Measurements from ENCODE around the gene PSKH1.

Gene PSKH1

GRCh38 chr16:67939507-67940445 is 46.7 kb downstream of the PSKH1 start:
- no peak for TF ChIP-seq CTCF (IDR thresholded peaks at IDR 0.05)
- H3K36me3 Mint-ChIP-seq (ENCODE audit: low read depth): no peaks in the 10 kb centered on the region
- H3K9me3 Mint-ChIP-seq: no peaks in the 10 kb centered on the region
- no peak overlapping the region for H3K4me3 Mint-ChIP-seq
- DNase-seq: no peak
- H3K27ac Mint-ChIP-seq: no peak overlapping the region
- peaks cover 3% of the 10 kb centered on the region for H3K27me3 Mint-ChIP-seq (ENCODE audit: low read depth, poor library complexity)
- H3K4me1 Mint-ChIP-seq: peaks cover 28% of the 10 kb centered on the region

DNA sequence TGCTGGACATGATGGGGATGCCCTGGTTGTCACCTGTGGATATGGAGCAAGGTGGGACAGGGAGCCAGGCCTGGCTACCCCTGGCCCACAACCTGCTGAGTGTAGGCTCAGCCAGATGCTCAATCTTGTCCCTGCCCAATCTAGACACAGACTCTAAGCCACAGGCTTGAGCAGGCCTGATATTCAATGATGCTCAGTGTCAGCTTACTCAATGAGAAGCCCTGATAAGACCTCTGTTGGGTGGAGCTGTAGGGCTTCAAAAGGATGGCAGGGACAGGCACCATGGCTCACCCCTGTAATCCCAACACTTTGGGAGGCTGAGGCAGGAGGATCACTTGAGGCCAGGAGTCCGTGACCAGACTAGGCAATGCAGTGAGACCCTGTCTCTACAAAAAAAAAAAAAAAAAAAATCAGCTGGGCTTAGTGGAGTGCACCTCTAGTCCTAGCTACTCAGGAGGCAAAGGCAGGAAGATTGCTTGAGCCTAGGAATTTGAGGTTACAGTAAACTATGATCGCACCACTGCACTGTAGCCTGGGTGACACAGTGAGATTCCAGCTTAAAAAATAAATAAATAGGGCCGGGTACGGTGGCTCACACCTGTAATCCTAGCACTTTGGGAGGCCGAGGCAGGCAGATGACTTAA is 47.5 kb downstream of the PSKH1 start:
- H3K27ac Mint-ChIP-seq: peak overlapping the region; percentile 29
- DNase-seq: no peak
- no peak overlapping the region for H3K4me3 Mint-ChIP-seq
- H3K27me3 Mint-ChIP-seq (ENCODE audit: low read depth, poor library complexity): no peaks in the 10 kb centered on the region
- H3K36me3 Mint-ChIP-seq (ENCODE audit: low read depth): no peaks in the 10 kb centered on the region
- no peak for TF ChIP-seq CTCF (IDR thresholded peaks at IDR 0.05)
- H3K9me3 Mint-ChIP-seq: no peaks in the 10 kb centered on the region
- peaks cover 21% of the 10 kb centered on the region for H3K4me1 Mint-ChIP-seq

- no peak overlapping the region for H3K27ac Mint-ChIP-seq
- no peaks in the 10 kb centered on the region for H3K9me3 Mint-ChIP-seq
- DNase-seq: no peak
- no peak overlapping the region for H3K4me3 Mint-ChIP-seq
- no peaks in the 10 kb centered on the region for H3K27me3 Mint-ChIP-seq (ENCODE audit: low read depth, poor library complexity)
- no peak for TF ChIP-seq CTCF (IDR thresholded peaks at IDR 0.05)
- H3K4me1 Mint-ChIP-seq: peaks cover 20% of the 10 kb centered on the region
- H3K36me3 Mint-ChIP-seq (ENCODE audit: low read depth): no peaks in the 10 kb centered on the region
Measured at GRCh38 chr16:67941469-67942199, 48.6 kb downstream of the PSKH1 start.

- no peaks in the 10 kb centered on the region for H3K36me3 Mint-ChIP-seq (ENCODE audit: low read depth)
- peak overlapping the region; percentile 83 for H3K27ac Mint-ChIP-seq
- no peak overlapping the region for H3K4me3 Mint-ChIP-seq
- H3K27me3 Mint-ChIP-seq (ENCODE audit: low read depth, poor library complexity): no peaks in the 10 kb centered on the region
- DNase-seq: peak; percentile 59
- H3K4me1 Mint-ChIP-seq: peaks cover 15% of the 10 kb centered on the region
- no peaks in the 10 kb centered on the region for H3K9me3 Mint-ChIP-seq
- peak; percentile 62 for TF ChIP-seq CTCF (IDR thresholded peaks at IDR 0.05)
Measured at GRCh38 chr16:67942200-67942509, 49.1 kb downstream of the PSKH1 start.

DNA sequence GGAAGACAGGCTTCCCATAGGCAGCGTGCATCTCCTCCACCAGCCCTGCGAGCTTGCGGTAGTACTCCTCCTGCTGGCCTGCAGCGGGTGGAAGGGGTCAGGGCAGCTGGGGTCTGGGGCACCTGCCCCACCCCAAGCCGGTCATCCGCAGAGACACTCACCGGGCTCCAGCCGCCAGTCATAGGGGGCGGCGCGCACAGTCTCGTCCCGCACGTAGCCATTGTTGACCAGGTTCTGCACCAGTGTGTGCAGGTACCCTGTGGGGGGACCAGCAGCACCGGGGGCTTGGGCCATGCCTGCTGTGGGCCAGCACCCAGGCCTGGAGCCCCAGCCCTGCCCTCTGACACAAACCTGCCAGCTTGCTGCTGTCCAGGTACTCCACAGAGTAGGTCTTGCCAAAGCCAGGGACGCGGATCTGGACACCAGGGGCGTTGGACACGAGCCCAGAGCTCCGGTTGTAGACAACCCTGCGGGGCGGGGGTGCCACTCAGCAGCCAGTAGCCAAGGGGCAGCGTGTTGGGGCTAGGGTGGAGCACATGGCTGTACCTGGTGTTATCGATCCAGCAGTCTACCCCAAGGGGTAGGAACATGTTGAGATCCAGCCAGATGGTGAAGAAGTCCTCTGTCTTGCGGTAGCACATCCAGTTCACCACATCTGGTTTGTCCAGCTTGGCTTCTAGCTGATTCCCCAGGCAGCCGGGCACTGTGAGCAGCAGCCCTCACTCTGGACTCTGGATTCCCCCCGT is 49.6 kb downstream of the PSKH1 start:
- no peak for DNase-seq
- Mint-ChIP-seq H3K27me3 (ENCODE audit: low read depth, poor library complexity) (no peaks in the 10 kb centered on the region), H3K9me3 (no peaks in the 10 kb centered on the region), H3K4me3 (no peak overlapping the region), H3K27ac (no peak overlapping the region), H3K4me1 (peaks cover 11% of the 10 kb centered on the region), H3K36me3 (ENCODE audit: low read depth) (no peaks in the 10 kb centered on the region)
- no peak for TF ChIP-seq CTCF (IDR thresholded peaks at IDR 0.05)

Data from nephron progenitor cell (in vitro differentiated cells).